A549 (cell line): ENCODE data around the gene ACBD5.

ENCODE experiments used
- JUN ChIP-seq, 2 experiments: fragments of >200 bp; sonication (Bioruptor Twin); formaldehyde crosslinking; IDR thresholded peaks; 2 replicates in 1 of 2; 3 replicates in 1 of 2; pipeline ENCODE4 v1.6.1; 2016 to 2017
- KDM1A ChIP-seq: fragments of 200-600 bp; sonication (generic); IDR thresholded peaks from 2 replicates; pipeline ENCODE4 v1.6.1; 2016; ENCODE audit warnings: low read depth, mild to moderate bottlenecking
- MAZ ChIP-seq: fragments of 150-350 bp; IDR thresholded peaks from 2 replicates; pipeline ENCODE4 v1.6.1; 2014; ENCODE audit warnings: antibody characterized with exemption, low read depth, low read length, borderline replicate concordance
- MYC ChIP-seq: IDR thresholded peaks from 2 replicates; pipeline ENCODE4 v1.6.1; 2012; ENCODE audit warnings: mild to moderate bottlenecking, inconsistent platforms, low read length, improper control_type of control experiment, borderline replicate concordance
- PHF8 ChIP-seq: fragments of 200-600 bp; sonication (generic); IDR thresholded peaks from 2 replicates; pipeline ENCODE4 v1.6.1; 2016; ENCODE audit warnings: low read depth, mild to moderate bottlenecking, antibody characterized with exemption, moderate library complexity, borderline replicate concordance
- POLR2A ChIP-seq: IDR thresholded peaks from 2 replicates; pipeline ENCODE4 v1.6.1; 2012; ENCODE audit warnings: mild to moderate bottlenecking, low read length
- RCOR1 ChIP-seq: fragments of 150-350 bp; IDR thresholded peaks from 2 replicates; pipeline ENCODE4 v1.6.1; 2014; ENCODE audit warnings: antibody characterized with exemption, low read length, low read depth
- TF ChIP-seq, protein P1 (sequence below): IDR thresholded peaks from 2 replicates; pipeline ENCODE4 v1.6.1; 2012
- TF ChIP-seq, protein P2 (sequence below): fragments of >200 bp; sonication (Bioruptor Twin); formaldehyde crosslinking; IDR thresholded peaks from 3 replicates; pipeline ENCODE4 v1.5.1; 2016
- TF ChIP-seq, protein P3 (sequence below): fragments of 200-600 bp; sonication (generic); IDR thresholded peaks from 2 replicates; pipeline ENCODE4 v1.6.1; 2016; ENCODE audit warnings: antibody characterized with exemption, mild to moderate bottlenecking, moderate library complexity

DNA sequence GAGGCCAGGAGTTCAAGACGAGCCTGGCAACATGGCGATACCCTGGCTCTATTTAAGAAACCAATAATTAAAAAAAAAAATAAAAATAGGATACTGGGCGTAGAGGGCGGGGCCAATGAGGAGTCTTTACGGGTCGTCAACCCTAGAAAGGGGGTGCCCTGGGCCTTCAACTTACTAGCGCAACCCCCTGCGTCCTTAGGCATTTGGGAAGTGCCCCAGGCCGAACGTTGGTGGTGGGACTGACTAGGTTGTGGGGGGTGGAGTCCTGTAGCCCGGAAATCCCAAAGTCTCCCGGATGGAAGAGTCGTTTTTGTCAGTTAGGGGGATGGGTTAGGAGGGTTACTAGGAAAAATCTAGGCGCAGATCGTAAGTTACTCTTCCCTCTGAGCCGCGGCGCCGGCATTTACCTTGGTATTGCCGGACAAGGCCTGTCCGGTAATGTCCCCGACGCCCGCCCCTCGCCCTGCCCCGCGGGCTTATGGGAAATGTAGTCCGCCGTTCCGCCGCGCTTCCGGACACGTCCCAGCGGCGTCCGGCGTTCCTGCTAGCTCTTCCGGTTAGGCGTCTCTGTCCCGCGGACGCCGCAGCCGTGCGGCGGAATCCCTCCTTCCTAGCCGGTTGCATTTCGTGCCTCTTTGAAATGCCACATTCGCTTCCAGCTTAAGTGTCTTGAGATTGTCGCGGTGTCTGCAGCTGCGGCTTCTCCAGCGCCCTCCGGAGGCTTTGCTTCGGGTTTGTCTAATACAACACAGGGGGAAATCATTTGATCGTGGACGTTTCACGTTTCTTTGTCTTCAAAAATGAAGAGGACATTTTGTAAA lies 1.3 kb upstream of the ACBD5 start:
- peak; percentile 88 for TF ChIP-seq PHF8
- TF ChIP-seq, protein P1, sequence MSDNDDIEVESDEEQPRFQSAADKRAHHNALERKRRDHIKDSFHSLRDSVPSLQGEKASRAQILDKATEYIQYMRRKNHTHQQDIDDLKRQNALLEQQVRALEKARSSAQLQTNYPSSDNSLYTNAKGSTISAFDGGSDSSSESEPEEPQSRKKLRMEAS = peak; percentile 61; the same call in 1 of the 2 replicates
- peak; percentile 82 to 84; a peak in 4 of 5 replicates for TF ChIP-seq JUN (IDR thresholded peaks at IDR 0.05)
- TF ChIP-seq, protein P2, sequence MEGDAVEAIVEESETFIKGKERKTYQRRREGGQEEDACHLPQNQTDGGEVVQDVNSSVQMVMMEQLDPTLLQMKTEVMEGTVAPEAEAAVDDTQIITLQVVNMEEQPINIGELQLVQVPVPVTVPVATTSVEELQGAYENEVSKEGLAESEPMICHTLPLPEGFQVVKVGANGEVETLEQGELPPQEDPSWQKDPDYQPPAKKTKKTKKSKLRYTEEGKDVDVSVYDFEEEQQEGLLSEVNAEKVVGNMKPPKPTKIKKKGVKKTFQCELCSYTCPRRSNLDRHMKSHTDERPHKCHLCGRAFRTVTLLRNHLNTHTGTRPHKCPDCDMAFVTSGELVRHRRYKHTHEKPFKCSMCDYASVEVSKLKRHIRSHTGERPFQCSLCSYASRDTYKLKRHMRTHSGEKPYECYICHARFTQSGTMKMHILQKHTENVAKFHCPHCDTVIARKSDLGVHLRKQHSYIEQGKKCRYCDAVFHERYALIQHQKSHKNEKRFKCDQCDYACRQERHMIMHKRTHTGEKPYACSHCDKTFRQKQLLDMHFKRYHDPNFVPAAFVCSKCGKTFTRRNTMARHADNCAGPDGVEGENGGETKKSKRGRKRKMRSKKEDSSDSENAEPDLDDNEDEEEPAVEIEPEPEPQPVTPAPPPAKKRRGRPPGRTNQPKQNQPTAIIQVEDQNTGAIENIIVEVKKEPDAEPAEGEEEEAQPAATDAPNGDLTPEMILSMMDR = peak; percentile 18; the same call in 1 of the 3 replicates
- no peak for TF ChIP-seq KDM1A
- TF ChIP-seq MYC = no peak
- no peak for TF ChIP-seq RCOR1
- peak; percentile 80 for TF ChIP-seq POLR2A
- TF ChIP-seq, protein P3, sequence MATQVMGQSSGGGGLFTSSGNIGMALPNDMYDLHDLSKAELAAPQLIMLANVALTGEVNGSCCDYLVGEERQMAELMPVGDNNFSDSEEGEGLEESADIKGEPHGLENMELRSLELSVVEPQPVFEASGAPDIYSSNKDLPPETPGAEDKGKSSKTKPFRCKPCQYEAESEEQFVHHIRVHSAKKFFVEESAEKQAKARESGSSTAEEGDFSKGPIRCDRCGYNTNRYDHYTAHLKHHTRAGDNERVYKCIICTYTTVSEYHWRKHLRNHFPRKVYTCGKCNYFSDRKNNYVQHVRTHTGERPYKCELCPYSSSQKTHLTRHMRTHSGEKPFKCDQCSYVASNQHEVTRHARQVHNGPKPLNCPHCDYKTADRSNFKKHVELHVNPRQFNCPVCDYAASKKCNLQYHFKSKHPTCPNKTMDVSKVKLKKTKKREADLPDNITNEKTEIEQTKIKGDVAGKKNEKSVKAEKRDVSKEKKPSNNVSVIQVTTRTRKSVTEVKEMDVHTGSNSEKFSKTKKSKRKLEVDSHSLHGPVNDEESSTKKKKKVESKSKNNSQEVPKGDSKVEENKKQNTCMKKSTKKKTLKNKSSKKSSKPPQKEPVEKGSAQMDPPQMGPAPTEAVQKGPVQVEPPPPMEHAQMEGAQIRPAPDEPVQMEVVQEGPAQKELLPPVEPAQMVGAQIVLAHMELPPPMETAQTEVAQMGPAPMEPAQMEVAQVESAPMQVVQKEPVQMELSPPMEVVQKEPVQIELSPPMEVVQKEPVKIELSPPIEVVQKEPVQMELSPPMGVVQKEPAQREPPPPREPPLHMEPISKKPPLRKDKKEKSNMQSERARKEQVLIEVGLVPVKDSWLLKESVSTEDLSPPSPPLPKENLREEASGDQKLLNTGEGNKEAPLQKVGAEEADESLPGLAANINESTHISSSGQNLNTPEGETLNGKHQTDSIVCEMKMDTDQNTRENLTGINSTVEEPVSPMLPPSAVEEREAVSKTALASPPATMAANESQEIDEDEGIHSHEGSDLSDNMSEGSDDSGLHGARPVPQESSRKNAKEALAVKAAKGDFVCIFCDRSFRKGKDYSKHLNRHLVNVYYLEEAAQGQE = peak; percentile 12; the same call in 1 of the 2 replicates
- 0 out of 2 replicates have a peak, but pooled peaks have one; percentile 40 for TF ChIP-seq MAZ
